ENCODE measurements around the gene HS3ST1.

- TF ChIP-seq CTCF (IDR thresholded peaks at IDR 0.05), result no peak
- TF ChIP-seq POLR2A (IDR thresholded peaks at IDR 0.05), result no peak
Measured at GRCh38 chr4:11426731-11427120, 2.0 kb downstream of the HS3ST1 start.
